GM23338 (cell line): ENCODE measurements around the gene XXYLT1.

Source experiments
- CREB1 ChIP-seq: fragments of 250-450 bp; sonication (Bioruptor Pico); IDR thresholded peaks from 2 replicates; pipeline ENCODE4 v1.5.0; 2020; ENCODE audit warnings: low read depth, mild to moderate bottlenecking, moderate library complexity
- EZH2 ChIP-seq: fragments of 200-600 bp; sonication (generic); IDR thresholded peaks from one replicate; pipeline ENCODE4 v1.8.0; 2017; ENCODE audit warnings: antibody characterized with exemption, mild to moderate bottlenecking, low read depth; ENCODE audit not compliant: unreplicated experiment
- EZH2phosphoT487 ChIP-seq: fragments of 200-600 bp; sonication (generic); IDR thresholded peaks from one replicate; pipeline ENCODE4 v1.8.1; 2018; ENCODE audit warnings: antibody characterized with exemption; ENCODE audit not compliant: unreplicated experiment
- JUNB ChIP-seq: IDR thresholded peaks from one replicate; pipeline ENCODE4 v1.6.1; 2016; ENCODE audit warnings: antibody characterized with exemption; ENCODE audit not compliant: unreplicated experiment
- NANOG ChIP-seq: IDR thresholded peaks from 2 replicates; pipeline ENCODE4 v1.6.1; 2016; ENCODE audit warnings: antibody characterized with exemption, borderline replicate concordance
- POLR2AphosphoS5 ChIP-seq: IDR thresholded peaks from 2 replicates; pipeline ENCODE4 v1.6.1; 2016; ENCODE audit warnings: antibody characterized with exemption, low read depth
- STAT1 ChIP-seq: IDR thresholded peaks from one replicate; pipeline ENCODE4 v1.6.1; 2016; ENCODE audit warnings: antibody characterized with exemption; ENCODE audit not compliant: unreplicated experiment
- ZNF114 ChIP-seq: fragments of 250-450 bp; sonication (Bioruptor Pico); IDR thresholded peaks from 2 replicates; pipeline ENCODE4 v1.5.0; 2020; ENCODE audit warnings: mild to moderate bottlenecking, moderate library complexity
- ZNF331 ChIP-seq: fragments of 250-450 bp; sonication (Bioruptor Pico); IDR thresholded peaks from 2 replicates; pipeline ENCODE4 v1.5.0; 2020; ENCODE audit warnings: low read depth, mild to moderate bottlenecking, moderate library complexity
- TF ChIP-seq, protein P1 (sequence below), 2 experiments: fragments of 200-600 bp in 1 of 2; sonication (generic) in 1 of 2; conservative IDR thresholded peaks; 2 replicates each; pipeline versions ENCODE4 v1.5.1 to v1.6.1; 2016 to 2017; ENCODE audit warnings: antibody characterized with exemption in 2 of 2, low read depth in 2 of 2, mild to moderate bottlenecking in 2 of 2, moderate library complexity in 1 of 2
- TF ChIP-seq, protein P2 (sequence below): IDR thresholded peaks from one replicate; pipeline ENCODE4 v1.6.1; 2018; ENCODE audit warnings: antibody characterized with exemption; ENCODE audit not compliant: unreplicated experiment
- TF ChIP-seq, protein P3 (sequence below): IDR thresholded peaks from 2 replicates; pipeline ENCODE4 v1.6.1; 2016; ENCODE audit warnings: antibody characterized with exemption
- TF ChIP-seq, protein P4 (sequence below): fragments of 250-450 bp; sonication (Bioruptor Pico); IDR thresholded peaks from 2 replicates; pipeline ENCODE4 v1.5.0; 2020; ENCODE audit warnings: mild to moderate bottlenecking, moderate library complexity

DNA sequence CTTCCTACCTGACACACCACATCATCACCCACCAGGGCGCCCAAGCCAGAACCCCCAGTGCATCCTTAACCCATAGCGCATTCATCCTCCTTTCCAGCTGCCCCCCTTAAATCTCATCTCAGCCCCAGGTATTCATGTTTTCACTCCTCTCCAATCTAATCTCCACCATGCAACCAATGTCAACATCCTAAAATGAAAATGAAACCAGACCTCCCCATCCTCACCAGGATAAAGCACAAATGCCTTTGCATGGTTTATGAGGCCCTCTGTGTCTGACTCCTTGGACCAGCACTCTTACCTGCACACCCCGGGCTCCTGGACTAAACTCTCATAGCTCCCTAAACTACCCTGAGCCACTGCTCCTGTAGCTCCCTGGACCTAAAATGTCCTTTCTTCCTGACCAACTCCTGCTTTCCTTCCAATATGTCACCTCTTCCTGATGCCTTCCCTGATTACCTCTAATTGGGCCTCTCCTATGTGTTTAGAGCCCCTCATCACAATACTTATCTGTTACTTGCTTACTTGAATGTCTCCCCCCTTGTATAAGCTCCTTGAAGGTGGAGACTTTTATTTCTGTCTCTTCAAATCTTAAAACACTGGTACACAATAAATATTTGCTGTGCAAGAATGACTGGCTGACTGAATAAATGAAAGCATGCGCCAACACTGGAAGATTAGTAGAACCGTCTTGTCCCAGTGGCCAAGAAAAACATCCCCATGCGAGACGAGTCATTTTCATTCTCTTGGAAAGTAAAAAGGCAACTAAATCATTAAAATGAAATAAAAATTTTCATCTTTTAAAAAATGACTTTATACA lies 142.5 kb downstream of the XXYLT1 start:
- TF ChIP-seq, protein P1, sequence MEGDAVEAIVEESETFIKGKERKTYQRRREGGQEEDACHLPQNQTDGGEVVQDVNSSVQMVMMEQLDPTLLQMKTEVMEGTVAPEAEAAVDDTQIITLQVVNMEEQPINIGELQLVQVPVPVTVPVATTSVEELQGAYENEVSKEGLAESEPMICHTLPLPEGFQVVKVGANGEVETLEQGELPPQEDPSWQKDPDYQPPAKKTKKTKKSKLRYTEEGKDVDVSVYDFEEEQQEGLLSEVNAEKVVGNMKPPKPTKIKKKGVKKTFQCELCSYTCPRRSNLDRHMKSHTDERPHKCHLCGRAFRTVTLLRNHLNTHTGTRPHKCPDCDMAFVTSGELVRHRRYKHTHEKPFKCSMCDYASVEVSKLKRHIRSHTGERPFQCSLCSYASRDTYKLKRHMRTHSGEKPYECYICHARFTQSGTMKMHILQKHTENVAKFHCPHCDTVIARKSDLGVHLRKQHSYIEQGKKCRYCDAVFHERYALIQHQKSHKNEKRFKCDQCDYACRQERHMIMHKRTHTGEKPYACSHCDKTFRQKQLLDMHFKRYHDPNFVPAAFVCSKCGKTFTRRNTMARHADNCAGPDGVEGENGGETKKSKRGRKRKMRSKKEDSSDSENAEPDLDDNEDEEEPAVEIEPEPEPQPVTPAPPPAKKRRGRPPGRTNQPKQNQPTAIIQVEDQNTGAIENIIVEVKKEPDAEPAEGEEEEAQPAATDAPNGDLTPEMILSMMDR (conservative IDR thresholded peaks at IDR 0.05; ENCODE audit: low read depth in 2 of 2): no peak
- TF ChIP-seq EZH2 (no peak), POLR2AphosphoS5 (no peak), STAT1 (no peak), CREB1 (CRISPR knock-in tag) (no peak), ZNF114 (no peak), EZH2phosphoT487 (no peak), JUNB (no peak), ZNF331 (CRISPR knock-in tag) (no peak), NANOG (no peak)
- TF ChIP-seq, protein P2, sequence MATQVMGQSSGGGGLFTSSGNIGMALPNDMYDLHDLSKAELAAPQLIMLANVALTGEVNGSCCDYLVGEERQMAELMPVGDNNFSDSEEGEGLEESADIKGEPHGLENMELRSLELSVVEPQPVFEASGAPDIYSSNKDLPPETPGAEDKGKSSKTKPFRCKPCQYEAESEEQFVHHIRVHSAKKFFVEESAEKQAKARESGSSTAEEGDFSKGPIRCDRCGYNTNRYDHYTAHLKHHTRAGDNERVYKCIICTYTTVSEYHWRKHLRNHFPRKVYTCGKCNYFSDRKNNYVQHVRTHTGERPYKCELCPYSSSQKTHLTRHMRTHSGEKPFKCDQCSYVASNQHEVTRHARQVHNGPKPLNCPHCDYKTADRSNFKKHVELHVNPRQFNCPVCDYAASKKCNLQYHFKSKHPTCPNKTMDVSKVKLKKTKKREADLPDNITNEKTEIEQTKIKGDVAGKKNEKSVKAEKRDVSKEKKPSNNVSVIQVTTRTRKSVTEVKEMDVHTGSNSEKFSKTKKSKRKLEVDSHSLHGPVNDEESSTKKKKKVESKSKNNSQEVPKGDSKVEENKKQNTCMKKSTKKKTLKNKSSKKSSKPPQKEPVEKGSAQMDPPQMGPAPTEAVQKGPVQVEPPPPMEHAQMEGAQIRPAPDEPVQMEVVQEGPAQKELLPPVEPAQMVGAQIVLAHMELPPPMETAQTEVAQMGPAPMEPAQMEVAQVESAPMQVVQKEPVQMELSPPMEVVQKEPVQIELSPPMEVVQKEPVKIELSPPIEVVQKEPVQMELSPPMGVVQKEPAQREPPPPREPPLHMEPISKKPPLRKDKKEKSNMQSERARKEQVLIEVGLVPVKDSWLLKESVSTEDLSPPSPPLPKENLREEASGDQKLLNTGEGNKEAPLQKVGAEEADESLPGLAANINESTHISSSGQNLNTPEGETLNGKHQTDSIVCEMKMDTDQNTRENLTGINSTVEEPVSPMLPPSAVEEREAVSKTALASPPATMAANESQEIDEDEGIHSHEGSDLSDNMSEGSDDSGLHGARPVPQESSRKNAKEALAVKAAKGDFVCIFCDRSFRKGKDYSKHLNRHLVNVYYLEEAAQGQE: no peak
- TF ChIP-seq, protein P3, sequence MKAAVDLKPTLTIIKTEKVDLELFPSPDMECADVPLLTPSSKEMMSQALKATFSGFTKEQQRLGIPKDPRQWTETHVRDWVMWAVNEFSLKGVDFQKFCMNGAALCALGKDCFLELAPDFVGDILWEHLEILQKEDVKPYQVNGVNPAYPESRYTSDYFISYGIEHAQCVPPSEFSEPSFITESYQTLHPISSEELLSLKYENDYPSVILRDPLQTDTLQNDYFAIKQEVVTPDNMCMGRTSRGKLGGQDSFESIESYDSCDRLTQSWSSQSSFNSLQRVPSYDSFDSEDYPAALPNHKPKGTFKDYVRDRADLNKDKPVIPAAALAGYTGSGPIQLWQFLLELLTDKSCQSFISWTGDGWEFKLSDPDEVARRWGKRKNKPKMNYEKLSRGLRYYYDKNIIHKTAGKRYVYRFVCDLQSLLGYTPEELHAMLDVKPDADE: no peak
- TF ChIP-seq, protein P4, sequence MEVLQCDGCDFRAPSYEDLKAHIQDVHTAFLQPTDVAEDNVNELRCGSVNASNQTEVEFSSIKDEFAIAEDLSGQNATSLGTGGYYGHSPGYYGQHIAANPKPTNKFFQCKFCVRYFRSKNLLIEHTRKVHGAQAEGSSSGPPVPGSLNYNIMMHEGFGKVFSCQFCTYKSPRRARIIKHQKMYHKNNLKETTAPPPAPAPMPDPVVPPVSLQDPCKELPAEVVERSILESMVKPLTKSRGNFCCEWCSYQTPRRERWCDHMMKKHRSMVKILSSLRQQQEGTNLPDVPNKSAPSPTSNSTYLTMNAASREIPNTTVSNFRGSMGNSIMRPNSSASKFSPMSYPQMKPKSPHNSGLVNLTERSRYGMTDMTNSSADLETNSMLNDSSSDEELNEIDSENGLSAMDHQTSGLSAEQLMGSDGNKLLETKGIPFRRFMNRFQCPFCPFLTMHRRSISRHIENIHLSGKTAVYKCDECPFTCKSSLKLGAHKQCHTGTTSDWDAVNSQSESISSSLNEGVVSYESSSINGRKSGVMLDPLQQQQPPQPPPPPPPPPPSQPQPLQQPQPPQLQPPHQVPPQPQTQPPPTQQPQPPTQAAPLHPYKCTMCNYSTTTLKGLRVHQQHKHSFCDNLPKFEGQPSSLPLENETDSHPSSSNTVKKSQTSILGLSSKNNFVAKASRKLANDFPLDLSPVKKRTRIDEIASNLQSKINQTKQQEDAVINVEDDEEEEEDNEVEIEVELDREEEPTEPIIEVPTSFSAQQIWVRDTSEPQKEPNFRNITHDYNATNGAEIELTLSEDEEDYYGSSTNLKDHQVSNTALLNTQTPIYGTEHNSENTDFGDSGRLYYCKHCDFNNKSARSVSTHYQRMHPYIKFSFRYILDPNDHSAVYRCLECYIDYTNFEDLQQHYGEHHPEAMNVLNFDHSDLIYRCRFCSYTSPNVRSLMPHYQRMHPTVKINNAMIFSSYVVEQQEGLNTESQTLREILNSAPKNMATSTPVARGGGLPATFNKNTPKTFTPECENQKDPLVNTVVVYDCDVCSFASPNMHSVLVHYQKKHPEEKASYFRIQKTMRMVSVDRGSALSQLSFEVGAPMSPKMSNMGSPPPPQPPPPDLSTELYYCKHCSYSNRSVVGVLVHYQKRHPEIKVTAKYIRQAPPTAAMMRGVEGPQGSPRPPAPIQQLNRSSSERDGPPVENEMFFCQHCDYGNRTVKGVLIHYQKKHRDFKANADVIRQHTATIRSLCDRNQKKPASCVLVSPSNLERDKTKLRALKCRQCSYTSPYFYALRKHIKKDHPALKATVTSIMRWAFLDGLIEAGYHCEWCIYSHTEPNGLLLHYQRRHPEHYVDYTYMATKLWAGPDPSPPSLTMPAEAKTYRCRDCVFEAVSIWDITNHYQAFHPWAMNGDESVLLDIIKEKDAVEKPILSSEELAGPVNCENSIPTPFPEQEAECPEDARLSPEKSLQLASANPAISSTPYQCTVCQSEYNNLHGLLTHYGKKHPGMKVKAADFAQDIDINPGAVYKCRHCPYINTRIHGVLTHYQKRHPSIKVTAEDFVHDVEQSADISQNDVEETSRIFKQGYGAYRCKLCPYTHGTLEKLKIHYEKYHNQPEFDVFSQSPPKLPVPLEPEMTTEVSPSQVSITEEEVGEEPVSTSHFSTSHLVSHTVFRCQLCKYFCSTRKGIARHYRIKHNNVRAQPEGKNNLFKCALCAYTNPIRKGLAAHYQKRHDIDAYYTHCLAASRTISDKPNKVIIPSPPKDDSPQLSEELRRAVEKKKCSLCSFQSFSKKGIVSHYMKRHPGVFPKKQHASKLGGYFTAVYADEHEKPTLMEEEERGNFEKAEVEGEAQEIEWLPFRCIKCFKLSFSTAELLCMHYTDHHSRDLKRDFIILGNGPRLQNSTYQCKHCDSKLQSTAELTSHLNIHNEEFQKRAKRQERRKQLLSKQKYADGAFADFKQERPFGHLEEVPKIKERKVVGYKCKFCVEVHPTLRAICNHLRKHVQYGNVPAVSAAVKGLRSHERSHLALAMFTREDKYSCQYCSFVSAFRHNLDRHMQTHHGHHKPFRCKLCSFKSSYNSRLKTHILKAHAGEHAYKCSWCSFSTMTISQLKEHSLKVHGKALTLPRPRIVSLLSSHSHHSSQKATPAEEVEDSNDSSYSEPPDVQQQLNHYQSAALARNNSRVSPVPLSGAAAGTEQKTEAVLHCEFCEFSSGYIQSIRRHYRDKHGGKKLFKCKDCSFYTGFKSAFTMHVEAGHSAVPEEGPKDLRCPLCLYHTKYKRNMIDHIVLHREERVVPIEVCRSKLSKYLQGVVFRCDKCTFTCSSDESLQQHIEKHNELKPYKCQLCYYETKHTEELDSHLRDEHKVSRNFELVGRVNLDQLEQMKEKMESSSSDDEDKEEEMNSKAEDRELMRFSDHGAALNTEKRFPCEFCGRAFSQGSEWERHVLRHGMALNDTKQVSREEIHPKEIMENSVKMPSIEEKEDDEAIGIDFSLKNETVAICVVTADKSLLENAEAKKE (CRISPR knock-in tag): no peak
